HEK293 (cell line): Measurements from ENCODE around the gene IFNL2.

ENCODE experiments used
- CTCF ChIA-PET: fragments of 350-600 bp; formaldehyde crosslinking; extraction: SDS; loops from one replicate; lab custom pipeline; 2021; ENCODE audit warnings: antibody characterized with exemption; lab: Yijun Ruan, JAX
- POLR2A ChIA-PET: fragments of 300-600 bp; formaldehyde crosslinking; extraction: SDS; loops from one replicate; lab custom pipeline; 2020; ENCODE audit warnings: antibody characterized with exemption, inconsistent platforms; lab: Yijun Ruan, JAX
- H3K27ac ChIP-seq: fragments of 200-500 bp; sonication (Bioruptor generic); 2 replicates; pipeline ENCODE4 v1.5.1; 2014; ENCODE audit warnings: low read depth, low read length, control low read depth, inconsistent platforms; ENCODE audit errors: extremely low read depth
- H3K36me3 ChIP-seq, 2 experiments: fragments of 200-500 bp in 1 of 2; sonication (Bioruptor generic) in 1 of 2; 1 replicate in 1 of 2; 2 replicates in 1 of 2; pipeline ENCODE4 v1.5.1; 2014 to 2017; ENCODE audit warnings: inconsistent platforms in 2 of 2, low read length in 2 of 2; ENCODE audit not compliant: control insufficient read depth in 2 of 2, insufficient read depth in 1 of 2
- H3K4me1 ChIP-seq: fragments of 200-500 bp; sonication (Bioruptor generic); 2 replicates; pipeline ENCODE4 v1.5.1; 2014; ENCODE audit warnings: mild to moderate bottlenecking, low read length, inconsistent platforms; ENCODE audit not compliant: control insufficient read depth, insufficient read depth
- H3K4me3 ChIP-seq: 2 replicates; pipeline ENCODE4 v1.5.1; 2011; ENCODE audit warnings: low read depth, mild to moderate bottlenecking, control low read depth, low read length, moderate library complexity
- H3K9me3 ChIP-seq: fragments of 200-500 bp; sonication (Bioruptor generic); 2 replicates; pipeline ENCODE4 v1.5.1; 2014; ENCODE audit warnings: low read depth, low read length, inconsistent platforms; ENCODE audit not compliant: control insufficient read depth, insufficient read depth
- BCL11B ChIP-seq: fragments of 450-650 bp; formaldehyde crosslinking; IDR thresholded peaks from 2 replicates; pipeline ENCODE4 v1.5.1; 2016; ENCODE audit warnings: low read depth, missing biosample characterization, missing genetic modification characterization
- EGR2 ChIP-seq: fragments of 450-650 bp; formaldehyde crosslinking; IDR thresholded peaks from 2 replicates; pipeline ENCODE4 v1.5.1; 2016; ENCODE audit warnings: low read depth, missing biosample characterization, missing genetic modification characterization
- SALL2 ChIP-seq: fragments of 450-650 bp; formaldehyde crosslinking; IDR thresholded peaks from 2 replicates; pipeline ENCODE4 v1.5.0; 2017; ENCODE audit warnings: missing biosample characterization, mild to moderate bottlenecking, missing genetic modification characterization, borderline replicate concordance
- TRIM28 ChIP-seq: IDR thresholded peaks from 2 replicates; pipeline ENCODE4 v1.6.1; 2011; ENCODE audit warnings: low read length, control low read depth, borderline replicate concordance
- ZBTB20 ChIP-seq: fragments of 450-650 bp; formaldehyde crosslinking; IDR thresholded peaks from 2 replicates; pipeline ENCODE4 v1.5.1; 2016; ENCODE audit warnings: missing biosample characterization, missing genetic modification characterization
- ZFHX2 ChIP-seq: fragments of 450-650 bp; formaldehyde crosslinking; conservative IDR thresholded peaks from 2 replicates; pipeline ENCODE4 v1.5.1; 2016; ENCODE audit warnings: missing biosample characterization, missing genetic modification characterization
- ZNF114 ChIP-seq: fragments of 450-650 bp; formaldehyde crosslinking; IDR thresholded peaks from 2 replicates; pipeline ENCODE4 v1.5.0; 2017; ENCODE audit warnings: missing biosample characterization, missing genetic modification characterization
- ZNF274 ChIP-seq, 2 experiments: fragments of 200-500 bp in 1 of 2; fragments of 450-650 bp in 1 of 2; sonication (Bioruptor generic) in 1 of 2; formaldehyde crosslinking in 1 of 2; IDR thresholded peaks; 2 replicates each; pipeline versions ENCODE4 v1.5.1 to v1.6.1; 2014 to 2016; ENCODE audit warnings: borderline replicate concordance in 1 of 2, inconsistent platforms in 1 of 2, low read length in 1 of 2, missing biosample characterization in 1 of 2, missing genetic modification characterization in 1 of 2
- ZNF433 ChIP-seq: fragments of 450-650 bp; formaldehyde crosslinking; IDR thresholded peaks from 2 replicates; pipeline ENCODE4 v1.5.1; 2016; ENCODE audit warnings: missing biosample characterization, missing genetic modification characterization, low read depth
- ZNF521 ChIP-seq: fragments of 450-650 bp; formaldehyde crosslinking; IDR thresholded peaks from 2 replicates; pipeline ENCODE4 v1.5.1; 2017; ENCODE audit warnings: missing biosample characterization, mild to moderate bottlenecking, missing genetic modification characterization
- ZNF623 ChIP-seq: fragments of 450-650 bp; formaldehyde crosslinking; IDR thresholded peaks from 2 replicates; pipeline ENCODE4 v1.5.1; 2016; ENCODE audit warnings: missing biosample characterization, missing genetic modification characterization
- ZNF76 ChIP-seq: fragments of 450-650 bp; formaldehyde crosslinking; IDR thresholded peaks from 2 replicates; pipeline ENCODE4; 2016; ENCODE audit warnings: low read depth, missing biosample characterization, missing genetic modification characterization, borderline replicate concordance
- TF ChIP-seq, protein P1 (sequence below): fragments of 450-650 bp; formaldehyde crosslinking; IDR thresholded peaks from 2 replicates; pipeline ENCODE4 v1.5.1; 2016; ENCODE audit warnings: missing biosample characterization, missing genetic modification characterization
- TF ChIP-seq, protein P2 (sequence below): fragments of 450-650 bp; formaldehyde crosslinking; IDR thresholded peaks from 2 replicates; pipeline ENCODE4 v1.5.1; 2016; ENCODE audit warnings: missing biosample characterization, missing genetic modification characterization, borderline replicate concordance
- TF ChIP-seq, protein P3 (sequence below): fragments of 450-650 bp; formaldehyde crosslinking; IDR thresholded peaks from 2 replicates; pipeline ENCODE4 v1.5.1; 2016; ENCODE audit warnings: missing biosample characterization, missing genetic modification characterization
- TF ChIP-seq, protein P4 (sequence below): fragments of 450-650 bp; formaldehyde crosslinking; IDR thresholded peaks from 2 replicates; pipeline ENCODE4 v1.5.0; 2017; ENCODE audit warnings: missing biosample characterization, missing genetic modification characterization, borderline replicate concordance
- TF ChIP-seq, protein P5 (sequence below): fragments of 450-650 bp; formaldehyde crosslinking; IDR thresholded peaks from 2 replicates; pipeline ENCODE4; 2016; ENCODE audit warnings: missing biosample characterization, missing genetic modification characterization

IFNL2 gene

DNA sequence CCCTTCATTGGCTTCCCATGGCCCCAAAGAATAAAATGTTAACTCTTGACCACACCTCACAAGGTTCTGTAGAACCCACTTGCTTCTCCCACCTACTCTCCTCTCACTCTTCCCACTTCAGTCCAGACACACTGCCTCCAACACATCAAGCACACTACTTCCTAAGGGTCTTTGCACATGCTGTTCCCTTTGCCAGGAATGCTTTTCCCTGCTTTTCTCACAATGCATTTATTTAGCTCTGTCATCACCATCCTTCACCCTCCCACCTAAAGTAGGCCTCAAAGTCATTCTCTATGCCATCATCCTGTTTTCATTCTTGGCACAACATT, 36.0 kb downstream of the IFNL2 start:
- TF ChIP-seq ZNF623 (tag by site-specific recombination) (peak; percentile 54), TRIM28 (no peak), ZNF433 (tag by site-specific recombination) (peak; percentile 5; the same call in 1 of the 2 replicates), ZFHX2 (tag by site-specific recombination) (peak; percentile 79), ZNF76 (peak; percentile 22; the same call in 1 of the 2 replicates), ZNF521 (peak; percentile 73; the same call in 1 of the 2 replicates), EGR2 (peak; percentile 81), ZNF274 (IDR thresholded peaks at IDR 0.05; ENCODE audit: low read length) (no peak), ZNF274 (tag by site-specific recombination; IDR thresholded peaks at IDR 0.05; ENCODE audit: borderline replicate concordance) (no peak), BCL11B (no peak), ZNF114 (tag by site-specific recombination) (peak; percentile 73; the same call in 1 of the 2 replicates), ZBTB20 (tag by site-specific recombination) (0 out of 2 replicates have a peak, but pooled peaks have one; percentile 11), SALL2 (tag by site-specific recombination) (0 out of 2 replicates have a peak, but pooled peaks have one; percentile 36)
- TF ChIP-seq, protein P1, sequence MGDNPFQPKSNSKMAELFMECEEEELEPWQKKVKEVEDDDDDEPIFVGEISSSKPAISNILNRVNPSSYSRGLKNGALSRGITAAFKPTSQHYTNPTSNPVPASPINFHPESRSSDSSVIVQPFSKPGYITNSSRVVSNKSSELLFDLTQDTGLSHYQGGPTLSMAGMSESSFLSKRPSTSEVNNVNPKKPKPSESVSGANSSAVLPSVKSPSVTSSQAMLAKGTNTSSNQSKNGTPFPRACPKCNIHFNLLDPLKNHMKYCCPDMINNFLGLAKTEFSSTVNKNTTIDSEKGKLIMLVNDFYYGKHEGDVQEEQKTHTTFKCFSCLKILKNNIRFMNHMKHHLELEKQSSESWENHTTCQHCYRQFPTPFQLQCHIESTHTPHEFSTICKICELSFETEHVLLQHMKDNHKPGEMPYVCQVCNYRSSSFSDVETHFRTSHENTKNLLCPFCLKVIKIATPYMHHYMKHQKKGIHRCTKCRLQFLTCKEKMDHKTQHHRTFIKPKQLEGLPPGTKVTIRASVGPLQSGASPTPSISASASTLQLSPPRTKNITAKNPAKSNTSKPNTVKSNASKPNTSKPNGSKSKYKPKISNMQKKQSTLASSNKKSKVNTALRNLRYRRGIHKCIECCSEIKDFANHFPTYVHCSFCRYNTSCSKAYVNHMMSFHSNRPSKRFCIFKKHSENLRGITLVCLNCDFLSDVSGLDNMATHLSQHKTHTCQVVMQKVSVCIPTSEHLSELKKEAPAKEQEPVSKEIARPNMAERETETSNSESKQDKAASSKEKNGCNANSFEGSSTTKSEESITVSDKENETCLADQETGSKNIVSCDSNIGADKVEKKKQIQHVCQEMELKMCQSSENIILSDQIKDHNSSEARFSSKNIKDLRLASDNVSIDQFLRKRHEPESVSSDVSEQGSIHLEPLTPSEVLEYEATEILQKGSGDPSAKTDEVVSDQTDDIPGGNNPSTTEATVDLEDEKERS: 0 out of 2 replicates have a peak, but pooled peaks have one; percentile 52
- TF ChIP-seq, protein P2, sequence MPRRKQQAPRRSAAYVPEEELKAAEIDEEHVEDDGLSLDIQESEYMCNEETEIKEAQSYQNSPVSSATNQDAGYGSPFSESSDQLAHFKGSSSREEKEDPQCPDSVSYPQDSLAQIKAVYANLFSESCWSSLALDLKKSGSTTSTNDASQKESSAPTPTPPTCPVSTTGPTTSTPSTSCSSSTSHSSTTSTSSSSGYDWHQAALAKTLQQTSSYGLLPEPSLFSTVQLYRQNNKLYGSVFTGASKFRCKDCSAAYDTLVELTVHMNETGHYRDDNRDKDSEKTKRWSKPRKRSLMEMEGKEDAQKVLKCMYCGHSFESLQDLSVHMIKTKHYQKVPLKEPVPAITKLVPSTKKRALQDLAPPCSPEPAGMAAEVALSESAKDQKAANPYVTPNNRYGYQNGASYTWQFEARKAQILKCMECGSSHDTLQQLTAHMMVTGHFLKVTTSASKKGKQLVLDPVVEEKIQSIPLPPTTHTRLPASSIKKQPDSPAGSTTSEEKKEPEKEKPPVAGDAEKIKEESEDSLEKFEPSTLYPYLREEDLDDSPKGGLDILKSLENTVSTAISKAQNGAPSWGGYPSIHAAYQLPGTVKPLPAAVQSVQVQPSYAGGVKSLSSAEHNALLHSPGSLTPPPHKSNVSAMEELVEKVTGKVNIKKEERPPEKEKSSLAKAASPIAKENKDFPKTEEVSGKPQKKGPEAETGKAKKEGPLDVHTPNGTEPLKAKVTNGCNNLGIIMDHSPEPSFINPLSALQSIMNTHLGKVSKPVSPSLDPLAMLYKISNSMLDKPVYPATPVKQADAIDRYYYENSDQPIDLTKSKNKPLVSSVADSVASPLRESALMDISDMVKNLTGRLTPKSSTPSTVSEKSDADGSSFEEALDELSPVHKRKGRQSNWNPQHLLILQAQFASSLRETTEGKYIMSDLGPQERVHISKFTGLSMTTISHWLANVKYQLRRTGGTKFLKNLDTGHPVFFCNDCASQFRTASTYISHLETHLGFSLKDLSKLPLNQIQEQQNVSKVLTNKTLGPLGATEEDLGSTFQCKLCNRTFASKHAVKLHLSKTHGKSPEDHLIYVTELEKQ (tag by site-specific recombination): no peak
- TF ChIP-seq, protein P3, sequence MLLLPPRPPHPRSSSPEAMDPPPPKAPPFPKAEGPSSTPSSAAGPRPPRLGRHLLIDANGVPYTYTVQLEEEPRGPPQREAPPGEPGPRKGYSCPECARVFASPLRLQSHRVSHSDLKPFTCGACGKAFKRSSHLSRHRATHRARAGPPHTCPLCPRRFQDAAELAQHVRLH (tag by site-specific recombination): peak; percentile 94
- TF ChIP-seq, protein P4, sequence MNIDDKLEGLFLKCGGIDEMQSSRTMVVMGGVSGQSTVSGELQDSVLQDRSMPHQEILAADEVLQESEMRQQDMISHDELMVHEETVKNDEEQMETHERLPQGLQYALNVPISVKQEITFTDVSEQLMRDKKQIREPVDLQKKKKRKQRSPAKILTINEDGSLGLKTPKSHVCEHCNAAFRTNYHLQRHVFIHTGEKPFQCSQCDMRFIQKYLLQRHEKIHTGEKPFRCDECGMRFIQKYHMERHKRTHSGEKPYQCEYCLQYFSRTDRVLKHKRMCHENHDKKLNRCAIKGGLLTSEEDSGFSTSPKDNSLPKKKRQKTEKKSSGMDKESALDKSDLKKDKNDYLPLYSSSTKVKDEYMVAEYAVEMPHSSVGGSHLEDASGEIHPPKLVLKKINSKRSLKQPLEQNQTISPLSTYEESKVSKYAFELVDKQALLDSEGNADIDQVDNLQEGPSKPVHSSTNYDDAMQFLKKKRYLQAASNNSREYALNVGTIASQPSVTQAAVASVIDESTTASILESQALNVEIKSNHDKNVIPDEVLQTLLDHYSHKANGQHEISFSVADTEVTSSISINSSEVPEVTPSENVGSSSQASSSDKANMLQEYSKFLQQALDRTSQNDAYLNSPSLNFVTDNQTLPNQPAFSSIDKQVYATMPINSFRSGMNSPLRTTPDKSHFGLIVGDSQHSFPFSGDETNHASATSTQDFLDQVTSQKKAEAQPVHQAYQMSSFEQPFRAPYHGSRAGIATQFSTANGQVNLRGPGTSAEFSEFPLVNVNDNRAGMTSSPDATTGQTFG (tag by site-specific recombination): 0 out of 2 replicates have a peak, but pooled peaks have one; percentile 22
- TF ChIP-seq, protein P5, sequence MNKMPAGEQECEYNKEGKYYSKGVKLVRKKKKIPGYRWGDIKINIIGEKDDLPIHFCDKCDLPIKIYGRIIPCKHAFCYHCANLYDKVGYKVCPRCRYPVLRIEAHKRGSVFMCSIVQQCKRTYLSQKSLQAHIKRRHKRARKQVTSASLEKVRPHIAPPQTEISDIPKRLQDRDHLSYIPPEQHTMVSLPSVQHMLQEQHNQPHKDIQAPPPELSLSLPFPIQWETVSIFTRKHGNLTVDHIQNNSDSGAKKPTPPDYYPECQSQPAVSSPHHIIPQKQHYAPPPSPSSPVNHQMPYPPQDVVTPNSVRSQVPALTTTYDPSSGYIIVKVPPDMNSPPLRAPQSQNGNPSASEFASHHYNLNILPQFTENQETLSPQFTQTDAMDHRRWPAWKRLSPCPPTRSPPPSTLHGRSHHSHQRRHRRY (tag by site-specific recombination): 0 out of 2 replicates have a peak, but pooled peaks have one; percentile 48
- TF ChIP-seq, all 188 proteins: peak for 13
- POLR2A ChIA-PET: interaction anchor here (0.8 to 1.6 kb wide), 3 partner anchors 11 to 132 kb away, joined by 3 to 7 read pairs (median 4); partner anchors contain the start of genes RPS16 and SAMD4B
- CTCF ChIA-PET: interaction anchor here (0.7 to 2.4 kb wide), 6 partner anchors 9 to 252 kb away, joined by 3 to 9 read pairs (median 6); no protein-coding TSS in a partner anchor
- no peaks in the 10 kb centered on the region for H3K9me3 ChIP-seq
- H3K4me3 ChIP-seq: no peak overlapping the region
- H3K27ac ChIP-seq: no peak overlapping the region
- H3K36me3 ChIP-seq: peaks cover 13 to 16% of the 10 kb centered on the region in 2 experiments; a peak in 2 of 3 replicates
- H3K4me1 ChIP-seq: peaks cover 19% of the 10 kb centered on the region
